Colonic mucosa (tissue), 4 donors: ENCODE data around the gene ARL17B. TPM values are rescaled to one million over a fixed set of nuclear protein-coding genes. Genes with fewer than 3 reads are reported as not detected.
"Not testable (repeated sequence)": the region's sequence is repeated elsewhere in the genome, so short reads cannot be mapped to it uniquely, and the experiment has no call there.

Experiments
- DNase-seq: peaks from one replicate; pipeline ENCODE4 v3.0.0-alpha.2; 2020
- H3K27ac ChIP-seq: fragments of 200-600 bp; one replicate; pipeline ENCODE4 v1.8.0; 2021
- H3K27me3 ChIP-seq: fragments of 200-600 bp; one replicate; pipeline ENCODE4 v1.8.0; 2021
- H3K36me3 ChIP-seq: fragments of 200-600 bp; one replicate; pipeline ENCODE4 v1.8.0; 2021
- H3K4me1 ChIP-seq: fragments of 200-600 bp; one replicate; pipeline ENCODE4 v1.8.0; 2021; ENCODE audit warnings: mild to moderate bottlenecking
- H3K4me3 ChIP-seq: fragments of 200-600 bp; one replicate; pipeline ENCODE4 v1.8.0; 2021
- H3K9ac ChIP-seq, 2 donors: one replicate each; pipeline ENCODE4 v1.7.0; 2013; ENCODE audit warnings: control low read depth in 2 of 2, low read depth in 2 of 2, low read length in 2 of 2
- H3K9me3 ChIP-seq: fragments of 200-600 bp; one replicate; pipeline ENCODE4 v1.8.0; 2021
- intact Hi-C: fragments of 100-400 bp; cut with DNase I; formaldehyde crosslinking; loops from one replicate; pipeline ENCODE4 v1.14.1; 2022
- total RNA-seq, 2 donors: library from RNA; stranded (reverse); fragmentation: NEBNext Ultra II Directional in 1 of 2; extraction: Animal tissue kit (Norgen Biotek cat#: 25700) in 1 of 2; gene quantifications; one replicate each; pipeline ENCODE4 v1.2.1, GENCODE V29; 2021
- donor health status: healthy.
- donor health status: DM: no; HTN: no; CAD: no.
- donor health status: DM: no; HTN: no; CAD: no.

Gene ARL17B
- 10 to 100 TPM in 1 of 2 donors, 1 to 10 TPM in 1; 5.4 to 13.9 TPM for total RNA-seq

- H3K27me3 ChIP-seq, H3K36me3 ChIP-seq, H3K27ac ChIP-seq, H3K9ac ChIP-seq, H3K4me3 ChIP-seq, intact Hi-C loops, H3K9me3 ChIP-seq, H3K4me1 ChIP-seq: not testable (repeated sequence)
- peak; percentile 93 for DNase-seq
Observed at GRCh38 chr17:46361755-46362154, at the start of gene ARL17B. Gene ARL17B, minus strand, starts transcription at chr17:46361766. Its CDS starts 3,369 bp downstream, at chr17:46358397.

- H3K27me3 ChIP-seq, DNase-seq, H3K9me3 ChIP-seq, intact Hi-C loops, H3K27ac ChIP-seq, H3K9ac ChIP-seq, H3K4me3 ChIP-seq, H3K4me1 ChIP-seq, H3K36me3 ChIP-seq: not testable (repeated sequence)
Observed at GRCh38 chr17:46409864-46410263, 48.3 kb upstream of the ARL17B start.

GRCh38 chr17:46407155-46407554, 45.6 kb upstream of the ARL17B start:
- intact Hi-C loops, DNase-seq, H3K27ac ChIP-seq: not testable (repeated sequence)

DNA sequence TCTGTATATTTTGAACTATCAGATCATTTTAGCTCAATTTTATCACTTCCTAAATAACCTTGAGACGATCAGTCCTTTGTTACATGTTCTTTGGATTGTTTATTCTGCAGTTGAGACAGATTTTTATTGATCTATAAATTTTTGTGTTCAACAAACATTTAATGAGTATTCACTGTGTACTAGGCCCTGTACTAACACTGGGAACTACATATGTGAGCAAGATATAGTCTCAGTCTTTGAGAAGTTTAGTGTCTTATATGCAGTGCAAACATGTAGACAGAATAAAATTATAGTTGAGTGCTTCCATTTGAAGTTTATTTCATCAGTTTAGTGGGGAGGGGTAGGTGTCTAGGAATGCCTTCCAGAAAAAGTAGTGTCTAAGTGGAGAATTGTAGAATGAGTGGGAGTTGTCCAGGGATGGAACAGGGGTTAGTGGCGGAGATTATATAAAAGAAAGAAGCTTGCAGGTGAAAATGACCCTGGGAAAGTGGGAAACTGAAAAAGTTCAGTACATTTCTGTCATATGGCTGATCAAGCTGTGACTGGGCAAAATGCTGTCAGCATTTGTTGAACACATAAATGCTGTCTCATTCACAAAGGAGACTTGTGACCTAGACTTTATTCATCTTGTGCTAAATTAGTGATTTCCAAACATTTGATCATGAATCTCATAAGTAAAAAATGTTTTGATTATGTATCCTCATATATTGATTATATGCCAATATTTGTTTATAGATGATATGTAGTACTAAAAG, 39.6 kb upstream of the ARL17B start:
- H3K36me3 ChIP-seq, H3K9ac ChIP-seq, DNase-seq, H3K9me3 ChIP-seq, H3K4me1 ChIP-seq, H3K4me3 ChIP-seq, H3K27ac ChIP-seq, intact Hi-C loops, H3K27me3 ChIP-seq: not testable (repeated sequence)

More at GRCh38 chr17:46407155-46407554, 45.6 kb upstream of the ARL17B start:
- not testable (repeated sequence) for H3K4me1 ChIP-seq, H3K9ac ChIP-seq, H3K9me3 ChIP-seq, H3K36me3 ChIP-seq, H3K27me3 ChIP-seq, H3K4me3 ChIP-seq

GRCh38 chr17:46400543-46400942, 39.0 kb upstream of the ARL17B start:
- not testable (repeated sequence) for H3K4me1 ChIP-seq

DNA sequence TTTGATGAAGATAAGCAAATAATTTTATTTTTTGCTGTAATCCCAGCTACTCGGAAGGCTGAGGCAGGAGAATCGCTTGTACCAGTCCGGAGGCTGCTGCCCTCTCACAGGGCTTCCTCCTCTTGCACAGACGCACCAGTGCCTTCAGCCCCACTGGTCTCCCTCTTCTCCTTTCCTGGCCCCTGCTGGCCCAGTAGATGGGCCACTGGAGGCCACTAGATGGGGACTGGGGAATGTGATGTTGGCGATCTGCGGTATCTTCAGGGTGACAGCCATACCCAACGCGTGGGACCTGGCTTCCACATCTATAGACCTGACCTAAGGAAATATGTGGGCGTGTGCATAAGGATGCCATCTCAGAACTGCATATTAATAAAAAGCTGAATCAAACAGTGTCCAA, 38.4 kb upstream of the ARL17B start:
- H3K36me3 ChIP-seq, DNase-seq, H3K9ac ChIP-seq, intact Hi-C loops, H3K27ac ChIP-seq, H3K9me3 ChIP-seq, H3K4me1 ChIP-seq, H3K27me3 ChIP-seq, H3K4me3 ChIP-seq: not testable (repeated sequence)

More at GRCh38 chr17:46400543-46400942, 39.0 kb upstream of the ARL17B start:
- H3K36me3 ChIP-seq, H3K4me3 ChIP-seq, H3K9ac ChIP-seq, DNase-seq, H3K27ac ChIP-seq, H3K27me3 ChIP-seq, intact Hi-C loops, H3K9me3 ChIP-seq: not testable (repeated sequence)

GRCh38 chr17:46396292-46396691, 34.7 kb upstream of the ARL17B start:
- H3K9ac ChIP-seq, H3K9me3 ChIP-seq, H3K4me1 ChIP-seq, H3K36me3 ChIP-seq, H3K27me3 ChIP-seq, H3K27ac ChIP-seq, DNase-seq, H3K4me3 ChIP-seq, intact Hi-C loops: not testable (repeated sequence)

DNA sequence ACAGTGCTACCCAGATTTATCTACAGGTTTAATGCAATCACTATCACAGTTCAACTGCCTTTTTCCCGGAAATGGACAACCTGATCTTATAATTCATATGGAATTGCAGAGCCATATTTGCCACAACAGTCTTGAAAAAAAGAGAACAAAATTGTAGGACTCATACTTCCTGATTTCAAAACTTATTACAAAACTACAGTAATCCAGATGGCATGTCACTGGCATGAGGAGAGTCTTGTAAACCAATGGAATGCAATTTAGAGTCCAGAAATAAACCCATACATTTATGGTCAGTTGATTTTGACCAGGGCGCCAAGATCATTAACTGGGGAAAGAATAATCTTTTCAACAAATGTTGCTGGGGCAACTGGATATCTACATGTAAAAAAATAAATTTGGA, 32.1 kb upstream of the ARL17B start:
- intact Hi-C loops, DNase-seq, H3K36me3 ChIP-seq, H3K27me3 ChIP-seq, H3K4me1 ChIP-seq, H3K9ac ChIP-seq, H3K27ac ChIP-seq, H3K4me3 ChIP-seq, H3K9me3 ChIP-seq: not testable (repeated sequence)

DNA sequence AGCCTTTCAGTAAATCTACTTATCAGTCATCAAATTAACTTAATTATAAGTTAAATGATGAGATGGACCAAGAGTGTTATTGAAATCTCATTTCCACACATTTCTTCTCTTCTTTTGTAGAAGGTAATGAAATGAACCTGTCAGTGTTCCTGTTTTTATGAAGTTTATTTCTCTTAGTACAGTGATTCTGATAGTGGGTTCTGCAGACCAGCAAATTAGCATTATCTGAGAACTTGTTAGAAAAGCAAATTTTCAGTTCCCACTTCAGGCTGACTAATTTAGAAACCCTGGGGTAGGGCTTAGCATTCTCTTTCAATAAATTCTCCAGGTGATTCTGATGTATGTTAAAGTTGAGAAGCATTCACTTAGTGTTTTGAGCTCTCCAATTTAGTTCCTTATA, 23.9 kb upstream of the ARL17B start:
- H3K4me1 ChIP-seq, H3K9ac ChIP-seq, H3K4me3 ChIP-seq, intact Hi-C loops, H3K9me3 ChIP-seq, H3K27ac ChIP-seq, H3K27me3 ChIP-seq, H3K36me3 ChIP-seq, DNase-seq: not testable (repeated sequence)

GRCh38 chr17:46383118-46383517, 21.6 kb upstream of the ARL17B start:
- H3K9me3 ChIP-seq, H3K4me3 ChIP-seq, H3K27me3 ChIP-seq, H3K9ac ChIP-seq, H3K27ac ChIP-seq, intact Hi-C loops, DNase-seq, H3K4me1 ChIP-seq, H3K36me3 ChIP-seq: not testable (repeated sequence)

DNA sequence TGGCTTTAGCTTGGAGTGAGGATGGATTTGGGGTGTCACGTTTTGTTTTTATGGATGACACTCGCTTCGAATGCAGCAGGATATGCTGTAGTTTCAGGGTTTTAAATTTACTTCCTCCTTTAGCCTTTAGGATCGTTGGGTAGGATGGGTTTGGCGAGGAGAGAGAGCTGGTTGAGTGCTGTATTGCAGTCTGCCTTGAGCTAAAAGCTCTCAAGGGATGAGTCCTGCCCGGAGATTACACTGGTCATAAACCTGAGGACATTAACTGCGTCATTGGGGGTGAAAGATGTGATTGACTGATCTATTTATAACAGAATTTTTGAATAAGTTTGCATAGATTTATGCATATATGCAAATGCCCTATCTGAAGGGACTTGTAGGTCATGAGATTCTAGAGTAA, 11.9 kb upstream of the ARL17B start:
- H3K9ac ChIP-seq, DNase-seq, H3K4me3 ChIP-seq, H3K9me3 ChIP-seq, H3K4me1 ChIP-seq, H3K36me3 ChIP-seq, H3K27ac ChIP-seq, H3K27me3 ChIP-seq, intact Hi-C loops: not testable (repeated sequence)

GRCh38 chr17:46372236-46373229, 11.0 kb upstream of the ARL17B start:
- intact Hi-C loops: not testable (repeated sequence)

GRCh38 chr17:46367520-46367919, 6.0 kb upstream of the ARL17B start:
- DNase-seq, H3K4me1 ChIP-seq, H3K27ac ChIP-seq, H3K36me3 ChIP-seq, H3K9ac ChIP-seq, intact Hi-C loops, H3K4me3 ChIP-seq, H3K27me3 ChIP-seq, H3K9me3 ChIP-seq: not testable (repeated sequence)

More at GRCh38 chr17:46372236-46373229, 11.0 kb upstream of the ARL17B start:
- H3K36me3 ChIP-seq, H3K9me3 ChIP-seq, H3K4me1 ChIP-seq, H3K4me3 ChIP-seq, H3K27me3 ChIP-seq, H3K27ac ChIP-seq, DNase-seq, H3K9ac ChIP-seq: not testable (repeated sequence)
